Kidney epithelial cell (primary cell): Measurements from ENCODE around the gene EPB41L2. TPM values are rescaled to one million over a fixed set of nuclear protein-coding genes. Genes with fewer than 3 reads are reported as not detected.
"Not testable (repeated sequence)": the region's sequence is repeated elsewhere in the genome, so short reads cannot be mapped to it uniquely, and the experiment has no call there.

Experiments
- DNase-seq: peaks from one replicate; pipeline ENCODE4 v3.0.0-alpha.2; 2010; ENCODE audit warnings: low read depth
- H3K27me3 ChIP-seq: 2 replicates; pipeline ENCODE4 v1.6.0; 2011; ENCODE audit warnings: low read length; ENCODE audit not compliant: control insufficient read depth, insufficient read depth
- H3K36me3 ChIP-seq: 2 replicates; pipeline ENCODE4 v1.5.1; 2011; ENCODE audit warnings: low read length; ENCODE audit not compliant: control insufficient read depth, insufficient read depth
- H3K4me3 ChIP-seq: 2 replicates; pipeline ENCODE4 v1.5.1; 2011; ENCODE audit warnings: low read depth, mild to moderate bottlenecking, control low read depth, low read length
- total RNA-seq: library from RNA; depleted of rRNA; stranded (reverse); fragments of >200 nt; gene quantifications from 2 replicates; pipeline ENCODE4 v1.2.3, GENCODE V29; 2015
- TF ChIP-seq, protein P1 (sequence below): IDR thresholded peaks from 2 replicates; pipeline ENCODE4 v1.5.1; 2011; ENCODE audit warnings: mild to moderate bottlenecking, moderate library complexity, low read length, control low read depth, inconsistent platforms; ENCODE audit not compliant: insufficient read depth, poor library complexity, severe bottlenecking

EPB41L2 gene
- total RNA-seq, 1 donor from 2014 or later, result 48.7 TPM

DNA sequence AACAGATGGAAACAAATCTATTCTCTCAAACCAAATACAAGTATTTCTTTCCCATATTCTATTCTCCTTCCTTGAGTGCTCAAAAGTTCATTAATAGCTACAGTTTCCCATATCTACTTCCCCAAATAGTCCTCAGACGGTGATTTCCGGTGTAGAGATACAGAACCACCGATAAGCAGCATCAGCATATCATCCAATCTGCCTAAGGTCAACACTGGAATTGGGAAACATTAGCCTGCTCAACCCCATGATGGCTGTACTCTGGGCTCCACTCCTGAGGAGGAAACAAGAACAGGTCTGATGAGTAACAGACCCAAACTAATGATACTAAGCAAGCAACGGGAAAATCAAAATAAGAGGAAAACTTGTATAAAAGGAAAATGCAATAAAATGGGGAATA, 115.6 kb downstream of the EPB41L2 start:
- no peak overlapping the region for H3K4me3 ChIP-seq
- no peak for DNase-seq
- no peaks in the 10 kb centered on the region for H3K36me3 ChIP-seq
- TF ChIP-seq, protein P1, sequence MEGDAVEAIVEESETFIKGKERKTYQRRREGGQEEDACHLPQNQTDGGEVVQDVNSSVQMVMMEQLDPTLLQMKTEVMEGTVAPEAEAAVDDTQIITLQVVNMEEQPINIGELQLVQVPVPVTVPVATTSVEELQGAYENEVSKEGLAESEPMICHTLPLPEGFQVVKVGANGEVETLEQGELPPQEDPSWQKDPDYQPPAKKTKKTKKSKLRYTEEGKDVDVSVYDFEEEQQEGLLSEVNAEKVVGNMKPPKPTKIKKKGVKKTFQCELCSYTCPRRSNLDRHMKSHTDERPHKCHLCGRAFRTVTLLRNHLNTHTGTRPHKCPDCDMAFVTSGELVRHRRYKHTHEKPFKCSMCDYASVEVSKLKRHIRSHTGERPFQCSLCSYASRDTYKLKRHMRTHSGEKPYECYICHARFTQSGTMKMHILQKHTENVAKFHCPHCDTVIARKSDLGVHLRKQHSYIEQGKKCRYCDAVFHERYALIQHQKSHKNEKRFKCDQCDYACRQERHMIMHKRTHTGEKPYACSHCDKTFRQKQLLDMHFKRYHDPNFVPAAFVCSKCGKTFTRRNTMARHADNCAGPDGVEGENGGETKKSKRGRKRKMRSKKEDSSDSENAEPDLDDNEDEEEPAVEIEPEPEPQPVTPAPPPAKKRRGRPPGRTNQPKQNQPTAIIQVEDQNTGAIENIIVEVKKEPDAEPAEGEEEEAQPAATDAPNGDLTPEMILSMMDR, result no peak
- H3K27me3 ChIP-seq, result no peaks in the 10 kb centered on the region

DNA sequence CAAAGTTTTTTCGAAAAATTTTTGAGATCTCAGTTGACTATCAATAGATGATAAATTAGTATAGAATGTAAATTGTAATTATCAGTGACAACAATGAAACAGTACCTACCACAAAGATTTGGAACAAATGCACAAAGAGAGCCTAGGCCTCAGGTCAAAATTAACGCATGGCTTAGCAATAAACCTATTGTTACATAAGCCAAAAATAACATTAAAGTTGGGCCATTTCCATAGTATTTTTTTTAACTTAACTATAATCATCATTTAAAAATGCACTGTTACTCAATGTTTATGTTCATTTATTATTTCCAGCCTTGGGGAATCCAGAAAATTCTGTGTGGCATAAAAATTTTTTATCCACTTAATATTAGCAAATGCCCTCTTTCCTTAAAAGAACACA, 117.0 kb downstream of the EPB41L2 start:
- no peak for DNase-seq
- Histone ChIP-seq H3K36me3 (no peaks in the 10 kb centered on the region), H3K4me3 (no peak overlapping the region), H3K27me3 (no peaks in the 10 kb centered on the region)
- TF ChIP-seq, protein P1, result no peak

DNA sequence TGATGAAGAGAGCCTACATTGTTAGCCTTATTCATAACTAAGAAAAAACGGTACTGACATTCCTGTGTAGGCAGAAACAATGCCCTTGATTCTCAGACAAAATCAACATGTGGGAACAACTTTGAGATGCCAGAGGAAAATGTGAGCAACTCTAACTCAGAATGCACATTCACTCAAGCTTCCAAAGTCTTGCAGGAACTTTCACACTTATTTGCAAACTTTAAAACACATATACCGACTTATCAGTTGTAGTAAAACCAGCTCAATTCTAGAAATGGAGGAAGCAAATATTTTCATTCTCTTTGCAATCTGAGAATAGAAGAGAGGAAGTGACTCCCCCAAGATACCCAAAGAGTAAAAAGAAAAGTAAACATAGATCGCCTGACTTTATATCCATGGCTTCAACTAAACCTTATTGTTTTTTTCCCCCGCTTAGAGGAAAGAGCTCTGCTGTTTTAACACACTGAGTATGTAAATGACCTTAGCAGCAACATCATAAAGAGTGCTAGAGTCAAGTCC, 117.6 kb downstream of the EPB41L2 start:
- Histone ChIP-seq H3K4me3 (no peak overlapping the region), H3K36me3 (no peaks in the 10 kb centered on the region), H3K27me3 (no peaks in the 10 kb centered on the region)
- no peak for DNase-seq
- TF ChIP-seq, protein P1, result no peak

DNA sequence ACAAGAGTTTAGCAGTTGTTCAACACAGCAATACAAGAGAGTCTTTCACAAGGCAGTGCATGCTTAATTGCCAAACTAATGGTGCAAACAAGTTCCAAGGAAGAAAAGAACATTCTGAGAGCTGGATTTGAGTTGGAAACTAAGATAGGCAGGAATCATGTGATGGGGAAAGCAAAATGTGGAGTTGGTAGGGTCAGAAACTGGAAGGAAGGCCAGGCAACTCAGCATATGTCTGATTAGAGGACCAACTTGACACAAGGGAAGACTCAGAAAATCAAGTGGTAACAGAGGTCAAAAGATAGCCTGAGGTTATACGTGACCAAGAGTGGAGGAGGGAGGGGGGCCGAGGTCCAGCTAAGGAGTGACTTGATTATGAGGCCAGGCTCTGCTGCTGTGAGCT, 118.6 kb downstream of the EPB41L2 start:
- Histone ChIP-seq H3K4me3 (no peak overlapping the region), H3K36me3 (no peaks in the 10 kb centered on the region), H3K27me3 (no peaks in the 10 kb centered on the region)
- TF ChIP-seq, protein P1, result no peak
- no peak for DNase-seq

DNA sequence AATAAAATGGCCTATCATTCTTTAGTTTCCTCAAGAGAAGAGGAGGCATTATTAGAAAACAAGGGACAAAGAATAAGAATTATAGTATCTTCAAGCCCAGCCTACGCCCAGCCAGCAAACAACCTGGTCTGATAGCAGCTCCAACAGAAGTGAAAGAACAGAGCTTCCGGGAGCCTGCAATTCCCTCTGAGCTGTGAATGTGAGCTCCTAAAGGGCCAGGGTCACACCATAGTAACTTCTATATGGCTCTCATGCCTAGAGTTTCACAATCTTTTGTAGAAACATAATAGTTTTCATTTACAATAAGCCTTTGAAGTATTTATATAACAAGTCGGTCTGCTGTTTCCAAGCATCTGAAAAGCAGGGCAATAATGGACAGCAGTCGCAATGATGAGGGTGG, 119.3 kb downstream of the EPB41L2 start:
- Histone ChIP-seq H3K36me3 (no peaks in the 10 kb centered on the region), H3K27me3 (no peaks in the 10 kb centered on the region), H3K4me3 (no peak overlapping the region)
- TF ChIP-seq, protein P1, result no peak
- no peak for DNase-seq

DNA sequence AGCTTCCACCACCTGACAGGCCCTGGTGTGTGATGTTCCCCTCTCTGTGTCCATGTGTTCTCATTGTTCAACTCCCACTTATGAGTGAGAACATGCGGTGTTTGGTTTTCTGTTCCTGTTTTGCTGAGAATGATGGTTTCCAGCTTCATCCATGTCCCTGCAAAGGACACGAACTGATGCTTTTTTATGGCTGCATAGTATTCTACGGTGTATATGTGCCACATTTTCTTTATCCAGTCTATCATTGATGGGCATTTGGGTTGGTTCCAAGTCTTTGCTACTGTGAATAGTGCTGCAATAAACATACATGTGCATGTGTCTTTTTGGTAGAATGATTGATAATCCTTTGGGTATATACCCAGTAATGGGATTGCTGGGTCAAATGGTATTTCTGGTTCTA, 120.3 kb downstream of the EPB41L2 start:
- H3K36me3 ChIP-seq, H3K4me3 ChIP-seq, DNase-seq, H3K27me3 ChIP-seq: not testable (repeated sequence)
